ES-I3 (cell line): Measurements from ENCODE around the gene PPP1CC.
"Not testable (repeated sequence)": the region's sequence is repeated elsewhere in the genome, so short reads cannot be mapped to it uniquely, and the experiment has no call there.

Experiments used
- H3K36me3 ChIP-seq: 2 replicates; pipeline ENCODE4 v1.6.1; 2013; ENCODE audit warnings: mild to moderate bottlenecking, low read length, control low read depth, moderate library complexity; ENCODE audit not compliant: insufficient read depth
- H3K4me1 ChIP-seq: 2 replicates; pipeline ENCODE4 v1.6.1; 2013; ENCODE audit warnings: mild to moderate bottlenecking, control low read depth, low read length; ENCODE audit not compliant: insufficient read depth
- H3K9ac ChIP-seq: 2 replicates; pipeline ENCODE4 v1.6.1; 2013; ENCODE audit warnings: low read depth, mild to moderate bottlenecking, low read length, moderate library complexity
- H3K9me3 ChIP-seq: 2 replicates; pipeline ENCODE4 v1.6.1; 2013; ENCODE audit warnings: mild to moderate bottlenecking, low read length, moderate library complexity; ENCODE audit not compliant: control insufficient read depth, insufficient read depth

The PPP1CC gene

GRCh38 chr12:110766311-110767154, 23.8 kb upstream of the PPP1CC start:
- no peak overlapping the region for H3K9ac ChIP-seq
- H3K36me3 ChIP-seq, result no peaks in the 10 kb centered on the region
- no peaks in the 10 kb centered on the region for H3K9me3 ChIP-seq
- no peaks in the 10 kb centered on the region for H3K4me1 ChIP-seq

GRCh38 chr12:110765572-110765971, 22.9 kb upstream of the PPP1CC start:
- H3K36me3 ChIP-seq, H3K9ac ChIP-seq, H3K9me3 ChIP-seq, H3K4me1 ChIP-seq: not testable (repeated sequence)

GRCh38 chr12:110765111-110765510, 22.4 kb upstream of the PPP1CC start:
- Histone ChIP-seq H3K9me3 (no peaks in the 10 kb centered on the region), H3K36me3 (no peaks in the 10 kb centered on the region), H3K4me1 (no peaks in the 10 kb centered on the region), H3K9ac (no peak overlapping the region)

- no peaks in the 10 kb centered on the region for H3K36me3 ChIP-seq
- H3K9me3 ChIP-seq, result no peaks in the 10 kb centered on the region
- H3K4me1 ChIP-seq, result no peaks in the 10 kb centered on the region
- no peak overlapping the region for H3K9ac ChIP-seq
Observed at GRCh38 chr12:110763583-110763982, 20.9 kb upstream of the PPP1CC start.

GRCh38 chr12:110762891-110763290, 20.2 kb upstream of the PPP1CC start:
- H3K36me3 ChIP-seq, result no peaks in the 10 kb centered on the region
- no peak overlapping the region for H3K9ac ChIP-seq
- H3K4me1 ChIP-seq, result no peaks in the 10 kb centered on the region
- no peaks in the 10 kb centered on the region for H3K9me3 ChIP-seq

GRCh38 chr12:110760204-110760609, 17.5 kb upstream of the PPP1CC start:
- H3K9me3 ChIP-seq, result no peaks in the 10 kb centered on the region
- H3K36me3 ChIP-seq, result no peaks in the 10 kb centered on the region

GRCh38 chr12:110758922-110759321, 16.2 kb upstream of the PPP1CC start:
- H3K4me1 ChIP-seq, result no peaks in the 10 kb centered on the region
- no peak overlapping the region for H3K9ac ChIP-seq
- no peaks in the 10 kb centered on the region for H3K9me3 ChIP-seq
- H3K36me3 ChIP-seq, result no peaks in the 10 kb centered on the region

More at GRCh38 chr12:110760204-110760609, 17.5 kb upstream of the PPP1CC start:
- H3K4me1 ChIP-seq, result no peaks in the 10 kb centered on the region
- no peak overlapping the region for H3K9ac ChIP-seq

- Histone ChIP-seq H3K4me1 (no peaks in the 10 kb centered on the region), H3K9me3 (no peaks in the 10 kb centered on the region)
Observed at GRCh38 chr12:110756611-110757010, 13.9 kb upstream of the PPP1CC start.

GRCh38 chr12:110754101-110754793, 11.6 kb upstream of the PPP1CC start:
- no peaks in the 10 kb centered on the region for H3K36me3 ChIP-seq
- no peaks in the 10 kb centered on the region for H3K9me3 ChIP-seq
- no peaks in the 10 kb centered on the region for H3K4me1 ChIP-seq
- no peak overlapping the region for H3K9ac ChIP-seq

More at GRCh38 chr12:110756611-110757010, 13.9 kb upstream of the PPP1CC start:
- Histone ChIP-seq H3K9ac (no peak overlapping the region), H3K36me3 (no peaks in the 10 kb centered on the region)

GRCh38 chr12:110750784-110751461, 8.2 kb upstream of the PPP1CC start:
- Histone ChIP-seq H3K4me1 (no peaks in the 10 kb centered on the region), H3K36me3 (no peaks in the 10 kb centered on the region), H3K9ac (no peak overlapping the region), H3K9me3 (no peaks in the 10 kb centered on the region)

- Histone ChIP-seq H3K9me3 (no peaks in the 10 kb centered on the region), H3K36me3 (no peaks in the 10 kb centered on the region), H3K4me1 (no peaks in the 10 kb centered on the region), H3K9ac (no peak overlapping the region)
Observed at GRCh38 chr12:110746550-110746949, 3.9 kb upstream of the PPP1CC start.

- no peaks in the 10 kb centered on the region for H3K4me1 ChIP-seq
- H3K9ac ChIP-seq, result no peak overlapping the region
- H3K9me3 ChIP-seq, result no peaks in the 10 kb centered on the region
- H3K36me3 ChIP-seq, result no peaks in the 10 kb centered on the region
Observed at GRCh38 chr12:110745542-110746284, 3.0 kb upstream of the PPP1CC start.

- no peaks in the 10 kb centered on the region for H3K4me1 ChIP-seq
- H3K9ac ChIP-seq, result no peak overlapping the region
Observed at GRCh38 chr12:110744601-110745264, 2.0 kb upstream of the PPP1CC start.

More at GRCh38 chr12:110744601-110745264, 2.0 kb upstream of the PPP1CC start:
- no peaks in the 10 kb centered on the region for H3K36me3 ChIP-seq
- H3K9me3 ChIP-seq, result no peaks in the 10 kb centered on the region
